Measurements from ENCODE around the gene MAGI2.

GRCh38 chr7:79461660-79462059, 8.2 kb upstream of the MAGI2 start:
- TF ChIP-seq GABPA (IDR thresholded peaks at IDR 0.05 in 1 of 2, conservative IDR thresholded peaks at IDR 0.05 in 1 of 2): no peak
- no peak for TF ChIP-seq CTCF (IDR thresholded peaks at IDR 0.05; ENCODE audit: low read depth, low read length, missing input control)
- no peak for TF ChIP-seq MAX (IDR thresholded peaks at IDR 0.05)
- no peak for TF ChIP-seq ATF3 (IDR thresholded peaks at IDR 0.05)
- no peak for TF ChIP-seq RAD21 (IDR thresholded peaks at IDR 0.05)
- TF ChIP-seq TAF1 (conservative IDR thresholded peaks at IDR 0.05): no peak
- no peak for TF ChIP-seq ZBTB33 (IDR thresholded peaks at IDR 0.05)
- TF ChIP-seq REST (IDR thresholded peaks at IDR 0.05): no peak
- no peak for TF ChIP-seq HNF4G (IDR thresholded peaks at IDR 0.05)
- TF ChIP-seq FOXA1 (IDR thresholded peaks at IDR 0.05): no peak
- no peak for TF ChIP-seq EGR1 (IDR thresholded peaks at IDR 0.05; ENCODE audit: low read depth in 2 of 2)

Measured in liver (tissue), 3 donors.